Loucy (cell line): ENCODE data around the gene OBI1.

Experiments used
- H2AFZ ChIP-seq: fragments of 200-600 bp; sonication (generic); 2 replicates; pipeline ENCODE4 v1.6.0; 2016; ENCODE audit warnings: antibody characterized with exemption, mild to moderate bottlenecking, low read length, moderate library complexity
- H3F3A ChIP-seq: fragments of 200-600 bp; 2 replicates; pipeline ENCODE4 v1.6.0; 2016; ENCODE audit warnings: antibody characterized with exemption, low read depth, mild to moderate bottlenecking
- H3K27me3 ChIP-seq: fragments of 200-600 bp; sonication (generic); 2 replicates; pipeline ENCODE4 v1.6.1; 2014; ENCODE audit warnings: low read length, mild to moderate bottlenecking; ENCODE audit not compliant: insufficient read depth, poor library complexity, severe bottlenecking
- H3K36me3 ChIP-seq: fragments of 200-600 bp; sonication (generic); 2 replicates; pipeline ENCODE4 v1.6.1; 2016; ENCODE audit warnings: low read length; ENCODE audit not compliant: insufficient read depth
- H3K4me1 ChIP-seq: fragments of 200-600 bp; sonication (generic); 2 replicates; pipeline ENCODE4 v1.5.1; 2014; ENCODE audit warnings: low read length, mild to moderate bottlenecking; ENCODE audit not compliant: insufficient read depth, poor library complexity, severe bottlenecking
- H3K4me2 ChIP-seq: fragments of 200-600 bp; sonication (generic); 2 replicates; pipeline ENCODE4 v1.6.0; 2014; ENCODE audit warnings: antibody characterized with exemption, low read length, low read depth, mild to moderate bottlenecking; ENCODE audit not compliant: poor library complexity, severe bottlenecking
- H3K4me3 ChIP-seq: fragments of 200-600 bp; sonication (generic); 2 replicates; pipeline ENCODE4 v1.5.1; 2014; ENCODE audit warnings: low read length, mild to moderate bottlenecking, mixed read lengths; ENCODE audit not compliant: poor library complexity, severe bottlenecking
- H3K79me2 ChIP-seq: fragments of 200-600 bp; sonication (generic); 2 replicates; pipeline ENCODE4 v1.6.1; 2014; ENCODE audit warnings: low read length; ENCODE audit not compliant: insufficient read depth
- H3K9ac ChIP-seq: fragments of 200-600 bp; sonication (generic); 2 replicates; pipeline ENCODE4 v1.6.0; 2014; ENCODE audit warnings: mild to moderate bottlenecking, low read depth, low read length, moderate library complexity; ENCODE audit not compliant: poor library complexity, severe bottlenecking
- H3K9me2 ChIP-seq: fragments of 200-600 bp; sonication (generic); replicated peaks from 2 replicates; pipeline ENCODE4 v1.6.1; 2016; ENCODE audit warnings: low read depth, low read length, mixed read lengths
- H3K9me3 ChIP-seq: fragments of 200-600 bp; sonication (generic); 2 replicates; pipeline ENCODE4 v1.6.1; 2014; ENCODE audit warnings: mild to moderate bottlenecking, antibody characterized with exemption, low read length, low read depth; ENCODE audit not compliant: insufficient read depth
- H4K20me1 ChIP-seq: fragments of 200-600 bp; sonication (generic); 2 replicates; pipeline ENCODE4 v1.6.0; 2014; ENCODE audit warnings: antibody characterized with exemption, low read length, mild to moderate bottlenecking; ENCODE audit not compliant: insufficient read depth, poor library complexity, severe bottlenecking
- EZH2phosphoT487 ChIP-seq: fragments of 200-600 bp; IDR thresholded peaks from 2 replicates; pipeline ENCODE4 v1.6.1; 2018; ENCODE audit warnings: antibody characterized with exemption, mild to moderate bottlenecking, moderate library complexity, borderline replicate concordance
- TF ChIP-seq, protein P1 (sequence below): fragments of 200-600 bp; sonication (generic); conservative IDR thresholded peaks from 2 replicates; pipeline ENCODE4 v1.5.1; 2014; ENCODE audit warnings: mild to moderate bottlenecking, antibody characterized with exemption, low read length

Gene OBI1

DNA sequence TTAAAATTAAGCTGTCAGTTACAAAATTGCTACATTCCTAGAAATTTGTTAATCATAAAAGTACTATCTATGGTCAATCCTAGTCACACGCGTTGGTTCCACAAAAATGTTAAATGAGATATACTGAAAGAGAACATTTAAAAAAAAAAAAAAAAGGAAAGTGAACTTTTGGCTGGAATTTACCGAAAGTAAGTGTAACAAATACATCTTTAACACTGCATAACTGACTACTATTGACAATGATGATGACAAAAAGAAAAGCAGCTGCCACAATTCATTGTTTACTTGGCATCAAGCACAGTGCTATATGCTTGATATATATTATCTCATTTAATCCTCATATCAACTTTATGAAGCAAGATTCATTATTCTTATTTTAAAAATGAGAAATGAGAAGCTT is 35.8 kb downstream of the OBI1 start:
- Histone ChIP-seq H3K4me2 (no peak overlapping the region), H3K79me2 (peaks cover 73% of the 10 kb centered on the region), H3K4me3 (no peak overlapping the region), H3K9ac (no peak overlapping the region), H3K27me3 (no peaks in the 10 kb centered on the region), H3F3A (no peaks in the 10 kb centered on the region), H3K9me2 (no peaks in the 10 kb centered on the region), H3K9me3 (no peaks in the 10 kb centered on the region), H2AFZ (no peak overlapping the region), H3K4me1 (peaks cover 3% of the 10 kb centered on the region), H3K36me3 (peaks cover 90% of the 10 kb centered on the region), H4K20me1 (peaks cover 39% of the 10 kb centered on the region)
- TF ChIP-seq, protein P1, sequence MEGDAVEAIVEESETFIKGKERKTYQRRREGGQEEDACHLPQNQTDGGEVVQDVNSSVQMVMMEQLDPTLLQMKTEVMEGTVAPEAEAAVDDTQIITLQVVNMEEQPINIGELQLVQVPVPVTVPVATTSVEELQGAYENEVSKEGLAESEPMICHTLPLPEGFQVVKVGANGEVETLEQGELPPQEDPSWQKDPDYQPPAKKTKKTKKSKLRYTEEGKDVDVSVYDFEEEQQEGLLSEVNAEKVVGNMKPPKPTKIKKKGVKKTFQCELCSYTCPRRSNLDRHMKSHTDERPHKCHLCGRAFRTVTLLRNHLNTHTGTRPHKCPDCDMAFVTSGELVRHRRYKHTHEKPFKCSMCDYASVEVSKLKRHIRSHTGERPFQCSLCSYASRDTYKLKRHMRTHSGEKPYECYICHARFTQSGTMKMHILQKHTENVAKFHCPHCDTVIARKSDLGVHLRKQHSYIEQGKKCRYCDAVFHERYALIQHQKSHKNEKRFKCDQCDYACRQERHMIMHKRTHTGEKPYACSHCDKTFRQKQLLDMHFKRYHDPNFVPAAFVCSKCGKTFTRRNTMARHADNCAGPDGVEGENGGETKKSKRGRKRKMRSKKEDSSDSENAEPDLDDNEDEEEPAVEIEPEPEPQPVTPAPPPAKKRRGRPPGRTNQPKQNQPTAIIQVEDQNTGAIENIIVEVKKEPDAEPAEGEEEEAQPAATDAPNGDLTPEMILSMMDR, result no peak
- no peak for TF ChIP-seq EZH2phosphoT487

DNA sequence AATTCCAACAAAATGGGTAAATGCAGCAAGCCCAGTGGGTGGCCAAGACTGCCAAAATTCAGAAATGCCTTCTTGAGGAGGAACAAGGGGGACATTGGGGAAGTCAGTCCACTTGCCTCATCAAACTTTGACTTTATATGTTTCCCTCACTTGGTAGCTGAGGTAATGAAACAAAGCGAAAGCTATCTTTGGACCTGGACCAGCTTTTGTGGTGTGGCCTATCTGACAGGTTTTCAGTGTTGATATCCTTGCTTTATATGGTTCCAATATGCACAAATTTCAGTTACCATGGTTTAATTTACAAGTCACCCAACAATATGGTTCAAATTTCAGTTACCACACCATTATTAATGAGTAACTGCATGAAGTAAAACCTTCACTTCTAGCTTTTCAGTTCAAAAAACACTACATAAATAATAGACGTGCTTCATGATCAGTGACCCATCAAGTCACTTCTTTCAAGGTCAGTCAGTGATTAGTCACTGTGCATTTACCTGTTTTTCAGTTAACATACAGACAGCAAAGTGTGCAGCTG is 38.0 kb downstream of the OBI1 start:
- Histone ChIP-seq H3K9ac (no peak overlapping the region), H3K4me2 (no peak overlapping the region), H3K79me2 (peaks cover 63% of the 10 kb centered on the region), H3K27me3 (no peaks in the 10 kb centered on the region), H4K20me1 (peaks cover 39% of the 10 kb centered on the region), H3K9me2 (no peaks in the 10 kb centered on the region), H3K36me3 (peaks cover 89% of the 10 kb centered on the region), H3K9me3 (no peaks in the 10 kb centered on the region), H3K4me1 (peaks cover 3% of the 10 kb centered on the region), H3K4me3 (no peak overlapping the region), H2AFZ (no peak overlapping the region), H3F3A (no peaks in the 10 kb centered on the region)
- TF ChIP-seq EZH2phosphoT487, result no peak
- TF ChIP-seq, protein P1, result no peak

DNA sequence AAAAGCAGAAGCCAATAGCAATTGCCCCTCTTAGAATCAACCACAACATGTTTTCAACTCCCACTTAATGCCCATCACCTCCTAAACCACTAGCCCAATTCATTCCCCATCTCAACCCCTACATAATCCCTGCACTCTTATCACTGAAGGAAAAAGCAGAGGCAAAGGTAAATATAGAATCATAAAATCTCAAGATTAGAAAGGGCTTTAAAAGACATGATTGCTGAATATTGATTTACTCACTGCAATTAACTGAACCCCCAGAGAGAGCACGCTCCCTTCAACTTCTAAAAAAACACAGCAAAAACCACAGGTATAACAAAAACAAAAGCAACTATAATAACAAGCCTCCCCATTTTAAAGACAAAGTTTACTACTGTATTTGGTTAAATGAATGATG is 40.5 kb downstream of the OBI1 start:
- Histone ChIP-seq H3K9me3 (no peaks in the 10 kb centered on the region), H3K9me2 (no peaks in the 10 kb centered on the region), H3K4me3 (no peak overlapping the region), H3K9ac (no peak overlapping the region), H3K4me2 (no peak overlapping the region), H4K20me1 (peaks cover 29% of the 10 kb centered on the region), H3K36me3 (peaks cover 91% of the 10 kb centered on the region), H3K79me2 (peaks cover 42% of the 10 kb centered on the region), H3F3A (no peaks in the 10 kb centered on the region), H3K4me1 (no peaks in the 10 kb centered on the region), H3K27me3 (no peaks in the 10 kb centered on the region), H2AFZ (no peak overlapping the region)
- no peak for TF ChIP-seq EZH2phosphoT487
- TF ChIP-seq, protein P1, result no peak
